HG03066 (cell line): ENCODE results near the gene COL9A3.

Source experiments
- ATAC-seq: cut with Tn5 transposase; IDR thresholded peaks from one replicate; pipeline ENCODE4 v1.9.1; 2021; ENCODE audit warnings: low read depth; ENCODE audit not compliant: unreplicated experiment

Gene COL9A3

GRCh38 chr20:62809530-62810428 lies 7.1 kb upstream of the COL9A3 start:
- ATAC-seq: no peak

GRCh38 chr20:62811320-62811719 lies 5.5 kb upstream of the COL9A3 start:
- ATAC-seq: no peak

- ATAC-seq: no peak
These were observed 5.1 kb upstream of the COL9A3 start for GRCh38 chr20:62811720-62812119.

DNA sequence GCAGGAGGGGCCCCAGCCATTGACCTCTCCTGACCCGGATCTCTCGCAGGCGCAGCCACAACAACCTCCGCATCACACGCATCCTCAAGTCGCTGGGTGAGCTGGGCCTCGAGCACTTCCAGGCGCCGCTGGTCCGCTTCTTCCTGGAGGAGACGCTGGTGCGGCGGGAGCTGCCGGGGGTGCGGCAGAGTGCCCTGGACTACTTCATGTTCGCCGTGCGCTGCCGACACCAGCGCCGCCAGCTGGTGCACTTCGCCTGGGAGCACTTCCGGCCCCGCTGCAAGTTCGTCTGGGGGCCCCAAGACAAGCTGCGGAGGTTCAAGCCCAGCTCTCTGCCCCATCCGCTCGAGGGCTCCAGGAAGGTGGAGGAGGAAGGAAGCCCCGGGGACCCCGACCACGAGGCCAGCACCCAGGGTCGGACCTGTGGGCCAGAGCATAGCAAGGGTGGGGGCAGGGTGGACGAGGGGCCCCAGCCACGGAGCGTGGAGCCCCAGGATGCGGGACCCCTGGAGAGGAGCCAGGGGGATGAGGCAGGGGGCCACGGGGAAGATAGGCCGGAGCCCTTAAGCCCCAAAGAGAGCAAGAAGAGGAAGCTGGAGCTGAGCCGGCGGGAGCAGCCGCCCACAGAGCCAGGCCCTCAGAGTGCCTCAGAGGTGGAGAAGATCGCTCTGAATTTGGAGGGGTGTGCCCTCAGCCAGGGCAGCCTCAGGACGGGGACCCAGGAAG lies 4.5 kb upstream of the COL9A3 start:
- no peak for ATAC-seq

DNA sequence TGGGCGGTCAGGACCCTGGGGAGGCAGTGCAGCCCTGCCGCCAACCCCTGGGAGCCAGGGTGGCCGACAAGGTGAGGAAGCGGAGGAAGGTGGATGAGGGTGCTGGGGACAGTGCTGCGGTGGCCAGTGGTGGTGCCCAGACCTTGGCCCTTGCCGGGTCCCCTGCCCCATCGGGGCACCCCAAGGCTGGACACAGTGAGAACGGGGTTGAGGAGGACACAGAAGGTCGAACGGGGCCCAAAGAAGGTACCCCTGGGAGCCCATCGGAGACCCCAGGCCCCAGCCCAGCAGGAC lies 4.0 kb upstream of the COL9A3 start:
- no peak for ATAC-seq

DNA sequence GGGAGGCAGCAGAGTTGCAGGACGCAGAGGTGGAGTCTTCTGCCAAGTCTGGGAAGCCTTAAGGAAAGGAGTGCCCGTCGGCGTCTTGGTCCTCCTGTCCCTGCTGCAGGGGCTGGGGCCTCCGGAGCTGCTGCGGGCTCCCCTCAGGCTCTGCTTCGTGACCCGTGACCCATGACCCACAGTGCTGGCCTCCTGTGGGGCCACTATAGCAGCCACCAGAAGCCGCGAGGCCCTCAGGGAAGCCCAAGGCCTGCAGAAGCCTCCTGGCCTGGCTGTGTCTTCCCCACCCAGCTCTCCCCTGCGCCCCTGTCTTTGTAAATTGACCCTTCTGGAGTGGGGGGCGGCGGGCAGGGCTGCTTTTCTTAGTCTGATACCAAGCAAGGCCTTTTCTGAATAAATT lies 3.3 kb upstream of the COL9A3 start:
- ATAC-seq: no peak

- ATAC-seq: no peak
These were observed 2.7 kb upstream of the COL9A3 start for GRCh38 chr20:62814060-62814708.

- no peak for ATAC-seq
These were observed 2.2 kb upstream of the COL9A3 start for GRCh38 chr20:62814709-62815065.

- no peak for ATAC-seq
These were observed 1.5 kb upstream of the COL9A3 start for GRCh38 chr20:62815066-62815991.

DNA sequence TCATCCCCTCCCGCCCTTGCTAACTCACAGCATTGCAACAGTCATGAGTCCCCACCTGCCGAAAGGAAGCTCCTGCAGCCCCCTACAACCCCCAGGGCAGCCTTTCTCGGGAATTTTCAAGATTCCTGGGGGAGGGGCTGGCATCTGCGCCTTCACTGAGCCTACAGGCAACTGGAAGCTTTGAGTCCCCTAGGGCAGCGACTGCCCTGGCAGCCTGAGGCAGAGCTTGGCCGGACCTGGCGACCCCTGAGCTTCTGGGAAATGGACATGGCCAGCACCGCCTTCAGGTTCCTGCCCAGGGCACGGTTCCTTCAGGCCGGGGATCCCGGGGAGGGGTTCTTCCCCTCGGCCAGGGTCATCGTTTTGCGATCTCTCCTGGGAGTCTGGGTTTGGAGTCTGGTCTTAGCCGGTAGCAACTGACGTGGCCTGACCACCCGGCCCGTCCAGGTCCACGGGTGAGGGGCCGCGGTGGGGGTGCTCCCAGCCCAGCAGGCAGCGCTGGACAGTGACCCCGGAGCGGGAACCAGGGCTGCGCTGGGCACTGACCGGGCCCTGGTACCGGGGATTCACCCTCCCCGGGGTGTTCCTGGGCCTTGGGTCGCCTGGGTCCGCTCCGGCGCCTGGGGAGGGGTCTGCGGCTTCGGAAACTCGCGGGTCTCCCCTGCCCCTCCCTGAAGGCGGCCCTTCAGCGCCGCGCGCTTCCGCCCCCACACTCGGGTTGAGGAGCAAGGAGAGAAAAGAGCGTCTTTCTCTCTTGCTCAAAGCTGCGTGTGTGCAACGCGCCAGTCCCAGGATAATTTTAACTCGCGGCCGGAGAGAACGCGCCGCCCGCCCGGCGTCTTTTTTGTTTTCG lies 593 bp upstream of the COL9A3 start:
- ATAC-seq: no peak

DNA sequence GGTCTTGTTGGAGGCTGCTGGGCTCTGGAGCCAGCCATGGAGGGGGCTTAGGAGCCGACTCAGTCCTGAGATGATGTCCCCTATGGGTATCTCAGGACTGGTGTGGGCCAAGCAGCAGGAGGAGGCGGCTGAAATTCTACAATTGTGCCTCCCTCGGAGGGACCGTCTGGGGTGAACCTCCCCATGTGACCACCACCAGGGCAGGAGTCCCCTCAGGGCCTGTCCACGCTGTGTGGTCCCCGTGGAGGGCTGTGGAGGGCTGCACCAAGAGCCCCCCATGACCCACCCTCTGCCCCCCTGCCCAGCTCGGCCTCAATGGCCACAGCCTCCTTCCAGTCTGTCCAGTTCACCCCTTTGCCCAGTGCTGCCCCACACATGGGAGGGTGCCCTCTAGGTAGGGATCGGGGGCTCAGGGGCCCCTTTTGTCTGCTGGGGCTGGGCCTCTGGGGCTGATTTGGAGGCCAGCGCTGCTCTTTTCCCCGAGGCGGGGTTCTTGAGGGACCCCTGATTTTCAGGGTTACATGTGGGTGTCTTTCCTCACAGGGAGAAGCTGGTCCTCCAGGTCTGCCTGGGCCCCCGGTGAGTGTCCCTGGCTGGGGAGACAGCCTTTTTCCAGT lies 1.2 kb downstream of the COL9A3 start:
- no peak for ATAC-seq

- no peak for ATAC-seq
These were observed 2.0 kb downstream of the COL9A3 start for GRCh38 chr20:62818592-62819493.

DNA sequence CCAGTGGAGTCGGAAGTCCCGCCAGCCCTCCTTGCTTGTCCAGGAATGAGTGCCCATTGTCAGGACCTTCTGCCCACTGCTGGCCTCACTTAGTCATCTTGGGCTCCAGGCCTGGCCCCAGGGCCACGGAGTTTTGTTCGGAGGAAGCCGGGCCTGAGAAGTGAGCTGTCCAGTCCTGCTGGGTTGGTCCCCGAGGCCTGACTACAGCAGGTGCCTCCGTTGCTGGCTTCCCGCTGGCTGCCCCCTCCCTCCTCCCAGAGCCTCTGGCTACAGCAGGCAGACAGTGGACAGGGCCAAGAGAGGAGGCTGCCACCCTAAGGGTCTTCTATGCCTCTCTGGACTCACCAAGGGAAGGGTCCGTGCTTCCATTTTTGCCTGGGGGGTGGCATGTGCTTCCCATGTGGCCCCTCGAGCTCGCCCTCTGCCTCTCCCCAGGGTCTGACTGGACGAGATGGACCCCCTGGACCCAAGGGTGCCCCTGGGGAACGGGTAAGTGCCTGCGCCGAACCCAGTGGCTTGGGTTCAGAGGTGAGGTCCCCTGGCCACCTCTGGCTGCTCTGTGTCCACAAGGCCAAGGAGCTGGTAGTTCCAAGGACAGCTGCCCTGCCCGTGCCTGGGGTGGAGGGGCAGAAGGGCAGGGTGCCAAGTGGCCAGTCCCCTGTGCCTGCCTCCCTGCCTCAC lies 2.8 kb downstream of the COL9A3 start:
- ATAC-seq: no peak

DNA sequence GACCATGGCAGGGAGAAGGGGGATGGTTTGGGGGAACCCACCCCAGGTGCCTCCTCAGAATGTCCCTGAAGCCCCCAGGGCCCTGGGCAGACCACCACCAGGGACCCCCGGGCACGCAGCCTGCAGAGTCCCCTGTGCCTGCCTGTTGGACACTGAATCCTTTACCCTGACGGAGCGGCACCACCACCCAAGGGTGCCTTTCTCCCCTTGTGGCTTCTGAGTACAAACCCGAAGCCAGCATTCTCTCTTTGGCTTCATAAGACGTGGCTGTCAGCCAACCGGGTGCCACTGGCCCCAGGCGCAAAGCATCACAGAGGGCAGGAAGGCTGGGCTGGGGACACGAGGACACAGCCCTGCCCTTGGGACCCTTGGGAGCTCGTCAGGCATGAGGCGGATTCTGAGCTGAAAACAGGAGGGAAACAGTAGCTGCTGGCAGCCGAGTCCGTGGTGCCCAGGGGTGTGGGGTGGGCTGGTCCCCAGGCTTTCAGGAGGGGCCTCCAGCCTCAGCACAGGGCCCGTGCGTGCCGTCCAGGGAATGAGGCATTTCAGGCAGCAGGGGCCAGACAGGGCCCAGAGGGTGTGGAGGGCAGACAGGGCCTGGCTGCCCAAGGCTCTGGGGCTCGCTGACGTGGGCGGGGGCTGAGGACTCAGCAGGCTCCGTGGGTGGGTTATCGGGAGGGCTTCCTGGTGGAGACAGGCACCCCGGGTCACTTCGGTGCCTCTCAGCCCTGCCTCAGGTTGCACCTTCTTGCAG lies 3.5 kb downstream of the COL9A3 start:
- ATAC-seq: no peak

DNA sequence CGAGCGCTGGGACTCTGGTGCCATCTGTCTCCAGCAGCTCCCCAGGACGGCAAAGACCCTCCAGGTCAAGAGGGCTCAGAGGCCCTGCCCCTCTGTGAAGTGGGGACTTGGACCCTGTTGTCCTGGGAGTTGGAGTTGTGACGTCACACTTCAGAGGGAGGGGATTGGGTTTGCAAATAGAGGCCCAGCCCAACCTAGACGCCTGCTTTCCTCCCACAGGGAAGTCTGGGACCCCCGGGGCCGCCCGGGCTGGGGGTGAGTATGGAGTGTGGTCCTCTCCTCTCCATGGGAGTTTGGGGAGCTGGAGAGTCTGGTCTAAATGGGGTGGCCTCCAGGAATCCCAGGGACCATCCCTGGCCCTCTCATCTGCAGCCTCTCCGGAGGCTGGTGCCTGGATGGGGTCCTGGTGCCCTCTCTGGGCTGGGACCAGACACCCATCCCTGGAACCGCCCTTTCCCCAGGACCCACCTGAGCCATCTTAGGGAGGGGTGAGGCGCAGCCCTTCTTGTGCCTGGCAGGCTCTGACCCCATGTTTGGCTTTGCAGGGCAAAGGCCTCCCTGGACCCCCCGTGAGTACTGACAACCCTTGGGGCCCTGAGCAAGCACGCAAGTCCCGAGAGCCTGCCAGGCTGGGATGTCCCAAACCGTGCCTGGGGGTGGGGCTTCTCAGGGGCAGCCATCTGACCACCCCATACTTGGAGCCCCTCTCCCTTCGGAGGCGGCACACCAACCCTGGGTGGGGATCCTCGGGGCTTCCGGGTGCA lies 4.3 kb downstream of the COL9A3 start:
- ATAC-seq: no peak

GRCh38 chr20:62821726-62822210 lies 4.9 kb downstream of the COL9A3 start:
- no peak for ATAC-seq
